GM12878 (cell line): ENCODE results near the gene NTF3. TPM values are rescaled to one million over a fixed set of nuclear protein-coding genes. Genes with fewer than 3 reads are reported as not detected.

ENCODE experiments used
- ATAC-seq: fragments of 200-7000 bp; cut with Tn5 transposase; 3 replicates; pipeline ENCODE4 v1.9.1; 2020; ENCODE audit warnings: mild to moderate bottlenecking, moderate library complexity
- BruUV-seq: library from RNA; stranded (reverse); fragments of 400-500 nt; replicated peaks from 2 replicates; lab custom pipeline; 2021; lab: Mats Ljungman, UMichigan
- CTCF ChIA-PET: fragments of 300-600 bp; sonication (Branson Sonifier 250); formaldehyde crosslinking; extraction: SDS; loops from one replicate; lab custom pipeline; 2021; ENCODE audit warnings: inconsistent platforms; lab: Yijun Ruan, JAX
- POLR2A ChIA-PET: fragments of 350-600 bp; formaldehyde crosslinking; extraction: SDS; loops from one replicate; lab custom pipeline; 2021; ENCODE audit warnings: inconsistent platforms; lab: Charles Lee
- RAD21 ChIA-PET: fragments of 300-600 bp; sonication (Branson Sonifier 250); formaldehyde crosslinking; loops from one replicate; lab custom pipeline; 2023; ENCODE audit warnings: antibody characterized with exemption; ENCODE audit not compliant: unreplicated experiment; lab: Charles Lee
- SMC1A ChIA-PET: fragments of 300-600 bp; sonication (Branson Sonifier 250); formaldehyde crosslinking; loops from one replicate; lab custom pipeline; 2023; ENCODE audit not compliant: unreplicated experiment, uncharacterized antibody; lab: Charles Lee
- DNase-seq: peaks from one replicate; pipeline ENCODE4 v3.0.0-alpha.2; 2011; ENCODE audit warnings: low read depth, low spot score
- FAIRE-seq: peaks from 3 replicates; lab custom pipeline; 2011; peaks lifted over from hg19 to GRCh38; lab: Jason Lieb, UNC
- H2AFZ ChIP-seq: 2 replicates; pipeline ENCODE4 v1.6.0; 2011; ENCODE audit warnings: low read depth, low read length, control low read depth; ENCODE audit not compliant: control insufficient read depth
- H3K27ac ChIP-seq: 2 replicates; pipeline ENCODE4 v1.5.1; 2011; ENCODE audit warnings: control low read depth; ENCODE audit not compliant: control insufficient read depth, insufficient read depth
- H3K27me3 ChIP-seq, 2 experiments: replicated peaks in 1 of 2; 2 replicates each; pipeline versions ENCODE4 v1.6.0 to v1.6.1; 2011; ENCODE audit warnings: low read length in 1 of 2; ENCODE audit not compliant: control insufficient read depth in 2 of 2, insufficient read depth in 2 of 2
- H3K36me3 ChIP-seq, 2 experiments: 2 replicates each; pipeline ENCODE4 v1.5.1; 2011; ENCODE audit warnings: low read length in 1 of 2; ENCODE audit not compliant: control insufficient read depth in 2 of 2, insufficient read depth in 2 of 2
- H3K4me1 ChIP-seq: 2 replicates; pipeline ENCODE4 v1.6.1; 2011; ENCODE audit warnings: mild to moderate bottlenecking, low read length, moderate library complexity, mixed read lengths; ENCODE audit not compliant: control insufficient read depth, insufficient read depth
- H3K4me2 ChIP-seq: 2 replicates; pipeline ENCODE4 v1.6.0; 2011; ENCODE audit warnings: control low read depth; ENCODE audit not compliant: control insufficient read depth, insufficient read depth
- H3K4me3 ChIP-seq: fragments of 200-600 bp; sonication (generic); 2 replicates; pipeline ENCODE4 v1.5.1; 2016
- H3K79me2 ChIP-seq: 2 replicates; pipeline ENCODE4 v1.6.0; 2011; ENCODE audit warnings: low read length; ENCODE audit not compliant: control insufficient read depth, insufficient read depth
- H3K9ac ChIP-seq: 2 replicates; pipeline ENCODE4 v1.8.0; 2011; ENCODE audit warnings: low read length, control low read depth, mixed read lengths; ENCODE audit not compliant: control insufficient read depth, insufficient read depth
- H3K9me3 ChIP-seq: replicated peaks from 3 replicates; pipeline ENCODE4 v1.5.1; 2011; ENCODE audit warnings: mild to moderate bottlenecking, low read length; ENCODE audit not compliant: control insufficient read depth, insufficient read depth
- H4K20me1 ChIP-seq: 2 replicates; pipeline ENCODE4 v1.6.0; 2011; ENCODE audit not compliant: control insufficient read depth, insufficient read depth
- ATF3 ChIP-seq: IDR thresholded peaks from 2 replicates; pipeline ENCODE4 v1.6.1; 2011; ENCODE audit warnings: low read depth, mild to moderate bottlenecking, low read length, moderate library complexity, borderline replicate concordance; ENCODE audit errors: extremely low read depth
- BCLAF1 ChIP-seq: fragments of 450-650 bp; IDR thresholded peaks from 2 replicates; pipeline ENCODE4 v1.6.1; 2017; ENCODE audit warnings: antibody characterized with exemption, mild to moderate bottlenecking, moderate library complexity
- CEBPZ ChIP-seq: fragments of 150-350 bp; IDR thresholded peaks from 2 replicates; pipeline ENCODE4 v1.6.1; 2016; ENCODE audit warnings: low read depth, low read length
- CTCF ChIP-seq, 3 experiments: IDR thresholded peaks in 2 of 3; conservative IDR thresholded peaks in 1 of 3; 2 replicates each; pipeline ENCODE4 v1.5.1; 2011; ENCODE audit warnings: low read depth in 3 of 3, low read length in 3 of 3, mild to moderate bottlenecking in 3 of 3, control low read depth in 2 of 3, moderate library complexity in 2 of 3, inconsistent platforms in 1 of 3, mixed read lengths in 1 of 3; ENCODE audit not compliant: control insufficient read depth in 2 of 3, insufficient read depth in 1 of 3; ENCODE audit errors: extremely low read depth in 1 of 3
- EP300 ChIP-seq, 2 experiments: fragments of 150-350 bp in 1 of 2; IDR thresholded peaks; 2 replicates each; pipeline ENCODE4 v1.6.1; 2011 to 2012; ENCODE audit warnings: low read depth in 2 of 2, low read length in 2 of 2, borderline replicate concordance in 1 of 2, improper control_type of control experiment in 1 of 2, inconsistent platforms in 1 of 2; ENCODE audit not compliant: control insufficient read depth in 1 of 2
- IKZF1 ChIP-seq: fragments of 450-650 bp; conservative IDR thresholded peaks from 2 replicates; pipeline ENCODE4 v1.6.1; 2017; ENCODE audit warnings: antibody characterized with exemption, mild to moderate bottlenecking
- MEF2A ChIP-seq: IDR thresholded peaks from 2 replicates; pipeline ENCODE4 v1.6.1; 2011; ENCODE audit warnings: low read depth, mild to moderate bottlenecking, low read length, moderate library complexity; ENCODE audit not compliant: insufficient read depth
- MYC ChIP-seq: IDR thresholded peaks from 2 replicates; pipeline ENCODE4 v1.6.1; 2011; ENCODE audit warnings: mild to moderate bottlenecking, low read length, moderate library complexity, inconsistent platforms; ENCODE audit not compliant: insufficient read depth, insufficient replicate concordance, insufficient read length, severe bottlenecking
- NR2C2 ChIP-seq: IDR thresholded peaks from 2 replicates; pipeline ENCODE4 v1.6.1; 2011; ENCODE audit warnings: borderline replicate concordance, low read depth; ENCODE audit not compliant: control insufficient read depth, insufficient read length
- POLR2AphosphoS2 ChIP-seq: IDR thresholded peaks from 2 replicates; pipeline ENCODE4 v1.6.1; 2011; ENCODE audit warnings: low read depth, mild to moderate bottlenecking, low read length, improper control_type of control experiment, moderate library complexity
- RFX5 ChIP-seq: IDR thresholded peaks from 2 replicates; pipeline ENCODE4 v1.6.1; 2011; ENCODE audit warnings: low read depth, low read length, improper control_type of control experiment
- TAF1 ChIP-seq: IDR thresholded peaks from 2 replicates; pipeline ENCODE4 v1.6.1; 2011; ENCODE audit warnings: mild to moderate bottlenecking, low read depth, low read length, borderline replicate concordance
- WRNIP1 ChIP-seq: IDR thresholded peaks from 2 replicates; pipeline ENCODE4 v1.6.1; 2011; ENCODE audit warnings: low read depth, low read length, improper control_type of control experiment, borderline replicate concordance
- ZNF207 ChIP-seq: fragments of 450-650 bp; IDR thresholded peaks from 2 replicates; pipeline ENCODE4 v1.6.1; 2014; ENCODE audit warnings: antibody characterized with exemption, mild to moderate bottlenecking, borderline replicate concordance
- WGBS: methylation state at CpG from one replicate; pipeline ENCODE4 v1.1.6; 2016; ENCODE audit warnings: low lambda C conversion rate; ENCODE audit not compliant: insufficient replicate concordance, insufficient coverage; ENCODE audit errors: missing lambda C conversion rate; 5-methylcytosine and 5-hydroxymethylcytosine counted together
- in situ Hi-C: fragments of 300-500 bp; cut with MboI; formaldehyde crosslinking; loops from 9 replicates; pipeline ENCODE4 v1.14.3; 2018; ENCODE audit warnings: mixed read lengths
- intact Hi-C: fragments of 100-400 bp; cut with micrococcal nuclease; formaldehyde crosslinking; loops from one replicate; pipeline ENCODE4 v1.14.2; 2022; ENCODE audit not compliant: unreplicated experiment
- polyA plus RNA-seq, 11 experiments: library from polyadenylated mRNA; depleted of rRNA in 4 of 11; unstranded in 6 of 11; stranded (reverse) in 5 of 11; fragments of >200 nt; fragmentation: Nextera tagmentation in 4 of 11; fragmentation: Illumina TruSeq in 1 of 11; extraction: Ambion mirVana in 4 of 11; extraction: Trizol in 1 of 11; gene quantifications; 1 replicate in 1 of 11; 2 replicates in 10 of 11; pipeline versions ENCODE4 v1.2.1 to v1.2.3, GENCODE V29; 2011 to 2016; ENCODE audit warnings: inconsistent platforms in 2 of 11, missing spikeins in 2 of 11, low read depth in 1 of 11
- total RNA-seq, 4 experiments: library from RNA; depleted of rRNA in 3 of 4; stranded (reverse); fragments of >200 nt in 3 of 4; fragmentation: Illumina TruSeq in 1 of 4; extraction: Trizol in 1 of 4; gene quantifications; 2 replicates each; pipeline versions ENCODE4 v1.2.1 to v1.2.3, GENCODE V29; 2013 to 2021

The NTF3 gene
- total and polyA plus RNA-seq, 10 of the 15 experiments (the other 5 are each of a cell fraction or from before 2014, with no cell fraction given) = 0.07 TPM; not detected in 9

- Histone ChIP-seq H3K27ac (no peak overlapping the region), H2AFZ (no peak overlapping the region), H3K4me1 (no peaks in the 10 kb centered on the region), H3K4me2 (no peak overlapping the region), H3K9ac (no peak overlapping the region), H3K4me3 (no peak overlapping the region), H4K20me1 (no peaks in the 10 kb centered on the region), H3K9me3 (no peaks in the 10 kb centered on the region), H3K36me3 (no peaks in the 10 kb centered on the region), H3K79me2 (no peaks in the 10 kb centered on the region), H3K27me3 (no peaks in the 10 kb centered on the region; a peak in 2 of 4 replicates)
- in situ Hi-C loops = no loop called here
- intact Hi-C loops = loop anchor here (10.0 kb wide), 1 partner anchor 308 kb away; no protein-coding TSS in a partner anchor
- 22% methylated on average over 7 of the region's 7 CpGs for WGBS
- no peak for FAIRE-seq
- ChIA-PET SMC1A (no interaction called here), CTCF (no interaction called here), POLR2A (no interaction called here), RAD21 (no interaction called here)
- ATAC-seq = no peak
- DNase-seq = no peak
- no TSS peak for BruUV-seq
- TF ChIP-seq BCLAF1 (no peak), RFX5 (no peak), CTCF (IDR thresholded peaks at IDR 0.05 in 2 of 3, conservative IDR thresholded peaks at IDR 0.05 in 1 of 3; ENCODE audit: control insufficient read depth in 2 of 3, extremely low read depth in 1 of 3, insufficient read depth in 1 of 3, low read depth in 3 of 3, low read length in 3 of 3) (no peak), NR2C2 (no peak), CEBPZ (no peak), TAF1 (no peak), WRNIP1 (no peak), ZNF207 (no peak), POLR2AphosphoS2 (no peak), MEF2A (no peak), EP300 (IDR thresholded peaks at IDR 0.05; ENCODE audit: borderline replicate concordance in 1 of 2, control insufficient read depth in 1 of 2, low read depth in 2 of 2, low read length in 2 of 2) (no peak), ATF3 (no peak), MYC (no peak), IKZF1 (no peak)
Observed at GRCh38 chr12:5512601-5512970, 80.7 kb downstream of the NTF3 start.
